Measurements from ENCODE around the gene CUEDC1.

DNA sequence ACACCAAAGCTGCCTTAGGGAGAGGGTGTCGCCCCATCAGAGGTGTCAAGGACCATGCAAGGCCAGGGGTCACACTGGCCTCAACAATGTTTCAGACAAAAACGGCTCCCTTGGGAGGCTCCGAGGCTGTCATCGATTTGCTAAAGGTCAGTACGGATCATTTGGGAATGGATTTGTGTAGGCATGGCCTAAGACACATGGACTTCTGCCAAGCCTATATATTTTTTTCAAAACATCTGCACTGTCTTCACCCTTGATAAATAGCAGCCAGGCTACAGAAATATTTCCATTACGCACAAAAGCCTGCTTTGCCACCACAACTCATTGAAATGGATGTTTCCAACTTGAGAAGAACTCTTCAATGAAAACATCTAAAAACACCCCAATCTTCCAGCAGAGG, 10.3 kb downstream of the CUEDC1 start:
- TF ChIP-seq POLR2AphosphoS5 (IDR thresholded peaks at IDR 0.05; ENCODE audit: low read depth, low read length) = no peak
- no peak for TF ChIP-seq SPI1 (IDR thresholded peaks at IDR 0.05; ENCODE audit: low read depth, low read length)
